ENCODE data around the gene SSH2.
"Not testable (repeated sequence)": the region's sequence is repeated elsewhere in the genome, so short reads cannot be mapped to it uniquely, and the experiment has no call there.

SSH2 gene

GRCh38 chr17:29734640-29735039 is 195.4 kb downstream of the SSH2 start:
- peak; percentile 75 for DNase-seq (ENCODE audit: low read depth)

- DNase-seq (ENCODE audit: low read depth), result peak; percentile 82
Measured at GRCh38 chr17:29733166-29733565, 196.9 kb downstream of the SSH2 start.

- DNase-seq (ENCODE audit: low read depth), result peak; percentile 69
Measured at GRCh38 chr17:29732613-29733012, 197.4 kb downstream of the SSH2 start.

GRCh38 chr17:29732209-29732608 is 197.8 kb downstream of the SSH2 start:
- no peak for DNase-seq (ENCODE audit: low read depth)

- DNase-seq (ENCODE audit: low read depth), result no peak
Measured at GRCh38 chr17:29731589-29731929, 198.5 kb downstream of the SSH2 start.

GRCh38 chr17:29728490-29728889 is 201.5 kb downstream of the SSH2 start:
- no peak for DNase-seq (ENCODE audit: low read depth)

- DNase-seq (ENCODE audit: low read depth), result peak; percentile 70
Measured at GRCh38 chr17:29726715-29727252, 203.2 kb downstream of the SSH2 start.

- not testable (repeated sequence) for DNase-seq (ENCODE audit: low read depth)
Measured at GRCh38 chr17:29725408-29725807, 204.6 kb downstream of the SSH2 start.

- no peak for DNase-seq (ENCODE audit: low read depth)
Measured at GRCh38 chr17:29723278-29724047, 206.6 kb downstream of the SSH2 start.

- DNase-seq (ENCODE audit: low read depth), result peak; percentile 98
Measured at GRCh38 chr17:29722411-29723198, 207.4 kb downstream of the SSH2 start.

- DNase-seq (ENCODE audit: low read depth), result no peak
Measured at GRCh38 chr17:29720551-29720950, 209.5 kb downstream of the SSH2 start.

GRCh38 chr17:29719469-29719868 is 210.6 kb downstream of the SSH2 start:
- DNase-seq (ENCODE audit: low read depth), result no peak

- DNase-seq (ENCODE audit: low read depth), result no peak
Measured at GRCh38 chr17:29718446-29719039, 211.5 kb downstream of the SSH2 start.

- no peak for DNase-seq (ENCODE audit: low read depth)
Measured at GRCh38 chr17:29717817-29718216, 212.2 kb downstream of the SSH2 start.

- no peak for DNase-seq (ENCODE audit: low read depth)
Measured at GRCh38 chr17:29716566-29716965, 213.5 kb downstream of the SSH2 start.

- DNase-seq (ENCODE audit: low read depth), result no peak
Measured at GRCh38 chr17:29715680-29716079, 214.3 kb downstream of the SSH2 start.

GRCh38 chr17:29714146-29714545 is 215.9 kb downstream of the SSH2 start:
- no peak for DNase-seq (ENCODE audit: low read depth)

GRCh38 chr17:29713626-29714025 is 216.4 kb downstream of the SSH2 start:
- no peak for DNase-seq (ENCODE audit: low read depth)

GRCh38 chr17:29711588-29712385 is 218.2 kb downstream of the SSH2 start:
- DNase-seq (ENCODE audit: low read depth), result no peak

- peak; percentile 88 for DNase-seq (ENCODE audit: low read depth)
Measured at GRCh38 chr17:29710891-29711418, 219.1 kb downstream of the SSH2 start.

GRCh38 chr17:29710520-29710884 is 219.5 kb downstream of the SSH2 start:
- DNase-seq (ENCODE audit: low read depth), result peak; percentile 47
